A549 (cell line): ENCODE results near the gene SAP30L. TPM values are rescaled to one million over a fixed set of nuclear protein-coding genes. Genes with fewer than 3 reads are reported as not detected.

Experiments used
- ATAC-seq, 2 experiments: fragments of 200-7000 bp in 1 of 2; fragments of >200 bp in 1 of 2; cut with Nextera tagmentation in 1 of 2; cut with Tn5 transposase in 1 of 2; 3 replicates each; pipeline versions ENCODE4 v1.8.0 to v1.9.1; 2018 to 2020; ENCODE audit warnings: mild to moderate bottlenecking in 1 of 2, moderate library complexity in 1 of 2
- CTCF ChIA-PET: fragments of 300-600 bp; sonication (Branson Sonifier 250); formaldehyde crosslinking; extraction: SDS; loops from one replicate; lab custom pipeline; 2021; ENCODE audit warnings: antibody characterized with exemption, inconsistent platforms; lab: Yijun Ruan, JAX
- POLR2A ChIA-PET: fragments of 350-600 bp; formaldehyde crosslinking; extraction: SDS; loops from one replicate; lab custom pipeline; 2021; ENCODE audit warnings: antibody characterized with exemption, inconsistent platforms; lab: Yijun Ruan, JAX
- DNase-seq, 2 experiments: peaks; one replicate each; pipeline versions ENCODE4 v3.0.0 to v3.0.0-alpha.2; 2011 to 2016; ENCODE audit warnings: low read depth in 1 of 2, low spot score in 1 of 2
- FAIRE-seq: peaks from 2 replicates; lab custom pipeline; 2011; peaks lifted over from hg19 to GRCh38; lab: Jason Lieb, UNC
- H3K27ac ChIP-seq, 2 experiments: fragments of >200 bp; sonication (Bioruptor Twin); formaldehyde crosslinking; 3 replicates each; pipeline ENCODE4 v1.5.1; 2016 to 2017
- H3K4me1 ChIP-seq: fragments of >200 bp; sonication (Bioruptor Twin); formaldehyde crosslinking; 3 replicates; pipeline ENCODE4 v1.6.1; 2016
- H3K4me2 ChIP-seq: fragments of >200 bp; sonication (Bioruptor Twin); formaldehyde crosslinking; 3 replicates; pipeline ENCODE4 v1.6.1; 2016
- H3K4me3 ChIP-seq: fragments of >200 bp; sonication (Bioruptor Twin); formaldehyde crosslinking; 3 replicates; pipeline ENCODE4 v1.5.1; 2016
- H3K9me3 ChIP-seq: fragments of >200 bp; sonication (Bioruptor Twin); formaldehyde crosslinking; 3 replicates; pipeline ENCODE4 v1.6.1; 2016
- CBX8 ChIP-seq: fragments of 200-600 bp; sonication (generic); IDR thresholded peaks from 2 replicates; pipeline ENCODE4 v1.6.1; 2016
- CHD2 ChIP-seq: fragments of 150-350 bp; IDR thresholded peaks from 2 replicates; pipeline ENCODE4 v1.6.1; 2014; ENCODE audit warnings: low read length; ENCODE audit not compliant: partially characterized antibody
- EHF ChIP-seq: fragments of 250-450 bp; sonication (Bioruptor Pico); IDR thresholded peaks from 2 replicates; pipeline ENCODE4 v1.5.0; 2020; ENCODE audit warnings: mild to moderate bottlenecking
- HEYL ChIP-seq: fragments of 250-450 bp; sonication (Bioruptor Pico); IDR thresholded peaks from 2 replicates; pipeline ENCODE4 v1.8.0; 2021; ENCODE audit warnings: mild to moderate bottlenecking, moderate library complexity
- HOXA7 ChIP-seq: fragments of 250-450 bp; sonication (Bioruptor Pico); IDR thresholded peaks from 2 replicates; pipeline ENCODE4 v1.5.0; 2020; ENCODE audit warnings: mild to moderate bottlenecking, moderate library complexity
- HOXB5 ChIP-seq: fragments of 250-450 bp; sonication (Bioruptor Pico); IDR thresholded peaks from 2 replicates; pipeline ENCODE4 v1.5.0; 2020; ENCODE audit warnings: mild to moderate bottlenecking, moderate library complexity
- JUN ChIP-seq, 2 experiments: fragments of >200 bp; sonication (Bioruptor Twin); formaldehyde crosslinking; IDR thresholded peaks; 2 replicates in 1 of 2; 3 replicates in 1 of 2; pipeline ENCODE4 v1.6.1; 2016 to 2017
- JUNB ChIP-seq: fragments of >200 bp; sonication (Bioruptor Twin); formaldehyde crosslinking; IDR thresholded peaks from 2 replicates; pipeline ENCODE4 v1.6.1; 2016
- MAFK ChIP-seq: fragments of 450-650 bp; IDR thresholded peaks from 2 replicates; pipeline ENCODE4 v1.6.1; 2014; ENCODE audit not compliant: partially characterized antibody
- PBX3 ChIP-seq: IDR thresholded peaks from 2 replicates; pipeline ENCODE4 v1.6.1; 2012
- POLR2AphosphoS2 ChIP-seq: conservative IDR thresholded peaks from 2 replicates; pipeline ENCODE4 v1.6.1; 2012; ENCODE audit warnings: low read length, improper control_type of control experiment, inconsistent platforms
- RAD21 ChIP-seq, 2 experiments: fragments of >200 bp in 1 of 2; sonication (Bioruptor Twin) in 1 of 2; formaldehyde crosslinking in 1 of 2; IDR thresholded peaks in 1 of 2; conservative IDR thresholded peaks in 1 of 2; 2 replicates in 1 of 2; 3 replicates in 1 of 2; pipeline ENCODE4 v1.6.1; 2012 to 2018; ENCODE audit warnings: inconsistent platforms in 1 of 2
- RARB ChIP-seq: fragments of 250-450 bp; sonication (Bioruptor Pico); IDR thresholded peaks from 2 replicates; pipeline ENCODE4 v1.8.0; 2021; ENCODE audit warnings: mild to moderate bottlenecking, moderate library complexity
- RFX5 ChIP-seq: fragments of 450-650 bp; IDR thresholded peaks from 2 replicates; pipeline ENCODE4 v1.7.1; 2014; ENCODE audit warnings: antibody characterized with exemption, mild to moderate bottlenecking, moderate library complexity
- SMC3 ChIP-seq: fragments of >200 bp; sonication (Bioruptor Twin); formaldehyde crosslinking; IDR thresholded peaks from 3 replicates; pipeline ENCODE4 v1.6.1; 2018; ENCODE audit warnings: inconsistent platforms
- ZC3H11A ChIP-seq: fragments of 450-650 bp; IDR thresholded peaks from 2 replicates; pipeline ENCODE4 v1.6.1; 2014; ENCODE audit warnings: antibody characterized with exemption, mild to moderate bottlenecking
- ZNF302 ChIP-seq: fragments of 250-450 bp; sonication (Bioruptor Pico); IDR thresholded peaks from 2 replicates; pipeline ENCODE4 v1.9.0; 2021; ENCODE audit warnings: inconsistent platforms, mild to moderate bottlenecking, moderate library complexity
- ZSCAN20 ChIP-seq: fragments of 250-450 bp; sonication (Bioruptor Pico); IDR thresholded peaks from 2 replicates; pipeline ENCODE4 v1.8.0; 2022; ENCODE audit warnings: mild to moderate bottlenecking, moderate library complexity
- WGBS: methylation state at CpG from one replicate; pipeline ENCODE4 v1.1.6; 2017; ENCODE audit errors: missing lambda C conversion rate; 5-methylcytosine and 5-hydroxymethylcytosine counted together
- polyA plus RNA-seq, 4 experiments: library from polyadenylated mRNA; depleted of rRNA in 3 of 4; stranded (reverse); fragments of >200 nt; fragmentation: RNase III in 1 of 4; extraction: RNeasy Plus Mini Kit Qiagen cat#74134 plus additional on column Dnase treatment in 1 of 4; gene quantifications; 2 replicates in 3 of 4; 3 replicates in 1 of 4; pipeline ENCODE4 v1.2.3, GENCODE V29; 2011 to 2017
- TF ChIP-seq, protein P1 (sequence below): IDR thresholded peaks from 2 replicates; pipeline ENCODE4 v1.6.1; 2012
- TF ChIP-seq, protein P2 (sequence below): fragments of >200 bp; sonication (Bioruptor Twin); formaldehyde crosslinking; IDR thresholded peaks from 3 replicates; pipeline ENCODE4 v1.5.1; 2016

Gene SAP30L
- polyA plus RNA-seq, 2 of the 4 experiments (the other 2 are of a cell fraction): 24.9 to 50.3 TPM

DNA sequence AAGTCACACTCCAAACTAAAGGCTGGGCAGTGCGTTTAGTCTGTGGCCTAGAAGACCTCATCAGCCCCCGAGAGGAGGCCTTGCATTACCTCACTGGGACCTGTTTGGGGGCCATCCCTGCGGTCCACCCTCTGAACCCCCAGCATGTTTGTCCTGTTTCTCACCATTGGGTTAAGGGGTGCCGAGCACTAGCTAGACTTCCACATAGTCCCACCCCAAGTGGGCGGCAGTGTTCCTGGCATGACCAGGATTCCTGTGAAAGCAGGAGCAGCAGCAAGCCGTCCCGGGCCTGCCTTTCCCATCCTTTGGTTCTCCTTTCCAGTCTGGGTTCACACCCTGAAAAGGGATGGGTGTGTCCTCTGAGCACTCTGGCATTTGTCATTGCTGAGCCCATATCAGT lies 26.6 kb upstream of the SAP30L start:
- 90% methylated on average over 6 of the region's 7 CpGs for WGBS
- TF ChIP-seq CBX8 (no peak), ZC3H11A (no peak), RAD21 (conservative IDR thresholded peaks at IDR 0.05 in 1 of 2, IDR thresholded peaks at IDR 0.05 in 1 of 2) (no peak)
- TF ChIP-seq, protein P1, sequence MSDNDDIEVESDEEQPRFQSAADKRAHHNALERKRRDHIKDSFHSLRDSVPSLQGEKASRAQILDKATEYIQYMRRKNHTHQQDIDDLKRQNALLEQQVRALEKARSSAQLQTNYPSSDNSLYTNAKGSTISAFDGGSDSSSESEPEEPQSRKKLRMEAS: no peak
- TF ChIP-seq, all 56 proteins: peak for 0
- no peak overlapping the region for H3K27ac ChIP-seq
- no peak overlapping the region for H3K4me3 ChIP-seq
- H3K4me1 ChIP-seq: no peaks in the 10 kb centered on the region
- no peak for DNase-seq
- ChIA-PET POLR2A (no interaction called here), CTCF (interaction anchor here (1.0 to 5.1 kb wide), 4 partner anchors 12 to 446 kb away, joined by 3 to 30 read pairs (median 3); no protein-coding TSS in a partner anchor)
- no peaks in the 10 kb centered on the region for H3K9me3 ChIP-seq
- H3K4me2 ChIP-seq: no peak overlapping the region
- no peak for FAIRE-seq
- no peak for ATAC-seq

GRCh38 chr5:154421868-154422267 lies 23.9 kb upstream of the SAP30L start:
- Histone ChIP-seq H3K27ac (no peak overlapping the region), H3K4me3 (no peak overlapping the region), H3K9me3 (no peaks in the 10 kb centered on the region), H3K4me2 (no peak overlapping the region), H3K4me1 (no peaks in the 10 kb centered on the region)
- ChIA-PET POLR2A (no interaction called here), CTCF (interaction anchor here (0.7 to 2.7 kb wide), 14 partner anchors 8 to 447 kb away, joined by 3 to 15 read pairs (median 4); no protein-coding TSS in a partner anchor)
- FAIRE-seq (no peak), DNase-seq (peak in 1 of 2 experiments; percentile 37), ATAC-seq (peak; percentile 66 to 80; a peak in 5 of 6 replicates)
- WGBS: 56% methylated on average over 1 of the region's 1 CpG
- TF ChIP-seq ZSCAN20 (no peak), SMC3 (peak; percentile 32; the same call in 1 of the 3 replicates), CHD2 (no peak), POLR2AphosphoS2 (peak; percentile 56), RAD21 (conservative IDR thresholded peaks at IDR 0.05 in 1 of 2, IDR thresholded peaks at IDR 0.05 in 1 of 2) (peak; percentile 48 to 54)
- TF ChIP-seq, protein P2, sequence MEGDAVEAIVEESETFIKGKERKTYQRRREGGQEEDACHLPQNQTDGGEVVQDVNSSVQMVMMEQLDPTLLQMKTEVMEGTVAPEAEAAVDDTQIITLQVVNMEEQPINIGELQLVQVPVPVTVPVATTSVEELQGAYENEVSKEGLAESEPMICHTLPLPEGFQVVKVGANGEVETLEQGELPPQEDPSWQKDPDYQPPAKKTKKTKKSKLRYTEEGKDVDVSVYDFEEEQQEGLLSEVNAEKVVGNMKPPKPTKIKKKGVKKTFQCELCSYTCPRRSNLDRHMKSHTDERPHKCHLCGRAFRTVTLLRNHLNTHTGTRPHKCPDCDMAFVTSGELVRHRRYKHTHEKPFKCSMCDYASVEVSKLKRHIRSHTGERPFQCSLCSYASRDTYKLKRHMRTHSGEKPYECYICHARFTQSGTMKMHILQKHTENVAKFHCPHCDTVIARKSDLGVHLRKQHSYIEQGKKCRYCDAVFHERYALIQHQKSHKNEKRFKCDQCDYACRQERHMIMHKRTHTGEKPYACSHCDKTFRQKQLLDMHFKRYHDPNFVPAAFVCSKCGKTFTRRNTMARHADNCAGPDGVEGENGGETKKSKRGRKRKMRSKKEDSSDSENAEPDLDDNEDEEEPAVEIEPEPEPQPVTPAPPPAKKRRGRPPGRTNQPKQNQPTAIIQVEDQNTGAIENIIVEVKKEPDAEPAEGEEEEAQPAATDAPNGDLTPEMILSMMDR: peak; percentile 51

DNA sequence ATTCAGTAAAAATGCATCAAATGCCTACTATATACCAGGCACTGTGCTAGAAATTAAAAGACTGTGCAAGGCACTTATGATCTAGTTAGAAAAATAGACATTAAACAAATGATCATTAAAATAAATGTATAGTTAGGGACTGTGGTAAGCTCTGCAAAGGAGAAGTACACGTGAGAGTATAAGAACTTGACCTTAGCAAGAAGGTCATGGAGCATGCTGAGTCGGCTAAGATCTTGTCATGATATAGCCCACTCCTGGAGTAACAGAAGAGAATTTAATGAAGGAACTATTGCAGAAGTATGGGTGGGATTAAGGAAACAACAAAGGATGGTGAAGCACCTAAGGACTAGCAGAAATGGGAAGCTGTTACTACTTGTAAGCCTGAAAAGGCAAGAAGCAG lies 23.5 kb upstream of the SAP30L start:
- WGBS: 81% methylated on average over 2 of the region's 2 CpGs
- H3K4me3 ChIP-seq: no peak overlapping the region
- ATAC-seq: no peak; a peak in 1 of 6 replicates
- no peak for DNase-seq
- no peak for TF ChIP-seq PBX3
- TF ChIP-seq MAFK: peak; percentile 32
- TF ChIP-seq POLR2AphosphoS2: 0 out of 2 replicates have a peak, but pooled peaks have one; percentile 27
- TF ChIP-seq HOXA7 (CRISPR knock-in tag): no peak
- TF ChIP-seq SMC3: no peak
- TF ChIP-seq, all 56 proteins: peak for 2
- no peak overlapping the region for H3K27ac ChIP-seq
- H3K4me2 ChIP-seq: no peak overlapping the region
- no peak for FAIRE-seq
- no peaks in the 10 kb centered on the region for H3K4me1 ChIP-seq
- no peaks in the 10 kb centered on the region for H3K9me3 ChIP-seq
- POLR2A ChIA-PET: no interaction called here
- CTCF ChIA-PET: interaction anchor here (0.7 to 2.7 kb wide), 13 partner anchors 8 to 447 kb away, joined by 3 to 15 read pairs (median 5); no protein-coding TSS in a partner anchor

DNA sequence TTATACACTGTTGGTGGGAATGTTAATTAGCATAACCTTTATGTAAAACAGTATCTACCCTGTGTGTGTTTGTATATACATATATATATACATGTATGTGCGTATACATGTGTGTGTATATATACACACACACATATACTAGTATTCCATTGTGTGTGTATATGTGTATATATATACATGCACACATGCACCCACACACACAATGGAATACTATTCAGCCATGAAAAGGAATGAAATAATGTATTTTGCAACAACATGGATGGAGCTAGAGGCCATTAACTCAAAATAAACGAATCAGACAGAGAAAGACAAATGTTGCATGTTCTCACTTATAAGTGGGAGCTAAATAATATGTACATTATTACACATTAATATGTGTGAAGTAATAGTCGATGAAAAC lies 17.6 kb upstream of the SAP30L start:
- no peak for FAIRE-seq
- POLR2A ChIA-PET: no interaction called here
- no peak overlapping the region for H3K4me3 ChIP-seq
- DNase-seq: no peak
- ATAC-seq: no peak
- TF ChIP-seq RFX5 (no peak), RARB (CRISPR knock-in tag) (no peak), JUNB (no peak), HOXB5 (CRISPR knock-in tag) (no peak), EHF (CRISPR knock-in tag) (no peak), HEYL (no peak), HOXA7 (CRISPR knock-in tag) (no peak), ZNF302 (CRISPR knock-in tag) (no peak), JUN (IDR thresholded peaks at IDR 0.05) (no peak)
- TF ChIP-seq, protein P1: no peak
- TF ChIP-seq, all 56 proteins: peak for 0
- Histone ChIP-seq H3K27ac (no peak overlapping the region), H3K4me2 (no peak overlapping the region), H3K9me3 (no peaks in the 10 kb centered on the region), H3K4me1 (no peaks in the 10 kb centered on the region)
- 82% methylated on average over 3 of the region's 3 CpGs for WGBS
- CTCF ChIA-PET: no interaction called here
